Fibroblast of skin of left quadriceps (primary cell): Measurements from ENCODE around the gene ATRX.
"Not testable (repeated sequence)": the region's sequence is repeated elsewhere in the genome, so short reads cannot be mapped to it uniquely, and the experiment has no call there.

Experiments used
- DNase-seq, 2 experiments: peaks; one replicate each; pipeline ENCODE4 v3.0.0-alpha.2; 2013; ENCODE audit warnings: low read depth in 2 of 2

Gene ATRX, protein sequence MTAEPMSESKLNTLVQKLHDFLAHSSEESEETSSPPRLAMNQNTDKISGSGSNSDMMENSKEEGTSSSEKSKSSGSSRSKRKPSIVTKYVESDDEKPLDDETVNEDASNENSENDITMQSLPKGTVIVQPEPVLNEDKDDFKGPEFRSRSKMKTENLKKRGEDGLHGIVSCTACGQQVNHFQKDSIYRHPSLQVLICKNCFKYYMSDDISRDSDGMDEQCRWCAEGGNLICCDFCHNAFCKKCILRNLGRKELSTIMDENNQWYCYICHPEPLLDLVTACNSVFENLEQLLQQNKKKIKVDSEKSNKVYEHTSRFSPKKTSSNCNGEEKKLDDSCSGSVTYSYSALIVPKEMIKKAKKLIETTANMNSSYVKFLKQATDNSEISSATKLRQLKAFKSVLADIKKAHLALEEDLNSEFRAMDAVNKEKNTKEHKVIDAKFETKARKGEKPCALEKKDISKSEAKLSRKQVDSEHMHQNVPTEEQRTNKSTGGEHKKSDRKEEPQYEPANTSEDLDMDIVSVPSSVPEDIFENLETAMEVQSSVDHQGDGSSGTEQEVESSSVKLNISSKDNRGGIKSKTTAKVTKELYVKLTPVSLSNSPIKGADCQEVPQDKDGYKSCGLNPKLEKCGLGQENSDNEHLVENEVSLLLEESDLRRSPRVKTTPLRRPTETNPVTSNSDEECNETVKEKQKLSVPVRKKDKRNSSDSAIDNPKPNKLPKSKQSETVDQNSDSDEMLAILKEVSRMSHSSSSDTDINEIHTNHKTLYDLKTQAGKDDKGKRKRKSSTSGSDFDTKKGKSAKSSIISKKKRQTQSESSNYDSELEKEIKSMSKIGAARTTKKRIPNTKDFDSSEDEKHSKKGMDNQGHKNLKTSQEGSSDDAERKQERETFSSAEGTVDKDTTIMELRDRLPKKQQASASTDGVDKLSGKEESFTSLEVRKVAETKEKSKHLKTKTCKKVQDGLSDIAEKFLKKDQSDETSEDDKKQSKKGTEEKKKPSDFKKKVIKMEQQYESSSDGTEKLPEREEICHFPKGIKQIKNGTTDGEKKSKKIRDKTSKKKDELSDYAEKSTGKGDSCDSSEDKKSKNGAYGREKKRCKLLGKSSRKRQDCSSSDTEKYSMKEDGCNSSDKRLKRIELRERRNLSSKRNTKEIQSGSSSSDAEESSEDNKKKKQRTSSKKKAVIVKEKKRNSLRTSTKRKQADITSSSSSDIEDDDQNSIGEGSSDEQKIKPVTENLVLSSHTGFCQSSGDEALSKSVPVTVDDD (N-terminal part only)

DNA sequence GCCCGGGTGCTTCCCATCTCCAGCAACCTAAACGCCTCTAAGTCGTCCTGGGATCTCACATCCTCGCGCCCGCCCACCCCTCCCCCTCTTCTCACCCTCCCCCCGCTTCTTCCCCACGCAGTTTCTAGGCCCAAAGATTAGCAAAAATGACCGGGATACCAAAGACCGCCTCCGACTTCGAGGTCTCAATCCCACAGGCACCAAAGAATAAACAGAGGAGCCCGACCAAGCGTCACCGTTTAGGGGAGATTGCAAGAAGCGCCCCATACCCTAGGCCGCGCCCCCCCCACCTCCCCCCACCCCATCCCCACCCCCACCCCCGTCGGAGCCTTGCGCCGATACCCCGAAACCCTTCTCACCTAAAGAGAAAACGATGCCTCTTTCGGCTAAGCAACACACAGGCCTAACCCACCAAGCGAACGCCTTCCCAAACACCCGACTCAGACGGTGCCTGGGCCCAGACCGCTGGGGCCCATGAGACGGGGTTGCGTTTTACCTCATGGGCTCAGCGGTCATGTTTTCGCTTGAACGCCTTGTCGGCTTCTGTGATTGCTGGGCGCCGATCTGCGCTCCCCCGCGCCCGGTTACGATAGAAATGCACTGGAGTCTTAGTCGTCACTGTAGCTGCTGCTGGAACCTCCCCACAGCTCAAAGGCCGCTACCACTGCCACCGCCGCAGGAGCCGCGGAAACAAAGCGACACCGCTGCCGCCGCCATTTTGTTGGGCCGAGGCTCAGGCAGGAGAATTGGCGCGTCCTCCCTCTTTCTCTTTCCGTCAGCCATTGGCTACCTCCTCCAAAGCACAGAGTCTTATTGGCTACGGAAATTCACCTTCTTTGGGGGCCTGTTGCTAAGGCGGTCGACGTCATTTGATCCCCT lies at the start of gene ATRX:
TSS of gene ATRX (minus strand) at position 731 of the 879 bp plus-strand sequence. CDS start at position 516, 215 bp downstream.
- DNase-seq: peak; percentile 57 to 61

GRCh38 chrX:77831544-77831943 lies 45.5 kb upstream of the ATRX start:
- not testable (repeated sequence) for DNase-seq

DNA sequence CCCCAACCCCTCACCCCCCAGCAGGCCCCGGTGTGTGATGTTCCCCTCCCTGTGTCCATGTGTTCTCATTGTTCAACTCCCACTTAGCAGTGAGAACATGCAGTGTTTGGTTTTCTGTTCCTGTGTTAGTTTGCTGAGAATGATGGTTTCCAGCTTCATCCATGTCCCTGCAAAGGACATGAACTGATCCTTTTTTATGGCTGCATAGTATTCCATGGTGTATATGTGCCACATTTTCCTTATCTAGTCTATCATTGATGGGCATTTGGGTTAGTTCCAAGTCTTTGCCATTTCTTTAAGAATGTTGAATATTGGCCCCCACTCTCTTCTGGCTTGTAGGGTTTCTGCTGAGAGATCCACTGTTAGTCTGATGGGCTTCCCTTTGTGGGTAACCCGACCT lies 36.0 kb upstream of the ATRX start:
- not testable (repeated sequence) for DNase-seq

GRCh38 chrX:77820091-77820727 lies 34.2 kb upstream of the ATRX start:
- DNase-seq: no peak

DNA sequence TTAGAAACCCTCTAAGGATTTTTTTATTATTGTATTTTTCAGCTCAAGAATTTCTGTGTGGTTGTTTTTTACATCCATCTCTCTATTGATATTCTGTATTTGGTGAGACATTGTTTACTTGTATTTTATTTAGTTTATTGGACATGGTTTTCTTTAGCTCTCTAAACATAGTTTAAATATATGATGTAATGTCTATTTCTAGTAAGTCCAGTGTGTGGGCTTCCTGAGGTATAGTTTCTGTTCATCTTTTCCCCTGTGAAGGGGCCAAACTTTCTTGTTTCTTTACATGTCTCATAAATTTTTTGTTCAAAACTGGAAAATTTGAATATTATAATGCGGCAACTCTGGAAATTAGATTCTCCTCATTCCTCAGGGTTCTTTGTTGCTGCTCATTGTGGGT lies 28.2 kb upstream of the ATRX start:
- no peak for DNase-seq

GRCh38 chrX:77802201-77802600 lies 16.2 kb upstream of the ATRX start:
- no peak for DNase-seq

DNA sequence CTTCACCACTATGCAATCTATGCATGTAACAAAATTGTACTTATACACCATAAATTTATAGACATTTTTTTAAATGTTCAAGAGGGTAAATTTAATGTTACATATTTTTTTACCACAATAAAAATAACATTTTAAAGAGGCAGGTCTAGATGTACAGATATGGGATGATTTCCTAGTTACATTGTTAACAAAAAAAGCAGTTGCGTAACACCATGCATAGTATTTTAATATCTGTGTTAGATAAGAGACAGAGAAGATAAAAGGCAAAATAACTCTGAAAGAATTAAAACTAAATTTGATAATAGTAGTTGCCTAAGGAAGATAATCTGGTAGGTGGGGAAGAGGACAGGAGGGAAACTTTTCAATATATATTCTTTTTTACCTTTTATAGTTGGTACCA lies 9.1 kb upstream of the ATRX start:
- DNase-seq: no peak

DNA sequence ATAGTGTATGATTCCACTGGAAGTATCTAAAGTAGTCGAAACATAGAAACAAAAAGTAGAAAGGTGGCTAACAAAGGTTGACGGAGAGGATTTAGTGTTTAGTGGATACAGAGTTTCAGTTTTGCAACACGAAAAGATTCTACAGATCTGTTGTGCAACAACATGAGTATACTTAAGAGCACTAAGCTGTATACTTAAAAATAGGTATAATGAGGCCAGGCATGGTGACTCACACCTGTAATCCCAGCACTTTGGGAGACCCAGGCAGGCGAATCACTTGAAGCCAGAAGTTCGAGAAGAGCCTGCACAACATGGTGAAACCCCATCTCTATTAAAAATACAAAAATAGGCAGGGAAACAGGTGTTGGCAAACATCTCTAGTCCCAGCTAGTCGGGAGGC lies 7.9 kb upstream of the ATRX start:
- DNase-seq: no peak

DNA sequence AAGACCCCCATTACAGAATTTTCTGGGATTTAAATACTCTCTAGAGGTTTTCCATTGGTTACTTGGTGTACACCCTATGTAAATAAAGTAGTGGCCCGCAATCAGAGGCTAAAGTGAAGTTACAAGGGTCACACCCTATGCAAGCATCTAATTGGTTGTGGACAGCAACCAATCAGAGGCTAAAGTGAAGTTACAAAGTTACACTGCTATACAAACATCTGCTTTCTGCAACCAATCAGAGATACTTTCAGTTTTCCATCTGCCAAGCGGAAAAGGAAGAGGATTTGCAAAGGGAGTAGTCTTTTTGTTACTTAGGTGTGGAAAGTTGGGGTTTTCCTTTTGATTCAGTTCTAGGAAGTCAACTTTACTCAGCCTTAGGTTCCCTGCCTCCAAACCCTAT lies 2.0 kb upstream of the ATRX start:
- no peak for DNase-seq

GRCh38 chrX:77786365-77786680 lies 307 bp upstream of the ATRX start:
- DNase-seq: no peak

GRCh38 chrX:77779695-77780094 lies 6.3 kb downstream of the ATRX start:
- no peak for DNase-seq

DNA sequence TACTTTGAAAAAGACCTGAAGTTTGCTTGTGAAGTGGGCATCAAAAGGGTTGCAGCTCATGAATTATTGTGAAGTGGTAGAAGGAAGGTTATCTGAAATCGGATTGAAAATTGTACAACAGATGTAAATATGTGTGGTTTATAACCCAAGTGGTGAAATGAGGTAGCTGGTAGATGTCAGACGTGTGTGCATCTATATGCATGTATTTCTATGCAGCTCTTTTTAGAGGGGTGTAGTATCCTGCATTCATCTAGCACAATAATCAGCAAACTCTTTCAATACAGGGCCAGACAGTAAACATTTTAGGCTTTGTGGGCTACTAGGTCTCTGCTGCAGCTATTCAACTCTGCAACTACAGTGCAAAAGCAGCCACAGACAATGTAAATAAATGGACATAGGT lies 9.4 kb downstream of the ATRX start:
- no peak for DNase-seq

DNA sequence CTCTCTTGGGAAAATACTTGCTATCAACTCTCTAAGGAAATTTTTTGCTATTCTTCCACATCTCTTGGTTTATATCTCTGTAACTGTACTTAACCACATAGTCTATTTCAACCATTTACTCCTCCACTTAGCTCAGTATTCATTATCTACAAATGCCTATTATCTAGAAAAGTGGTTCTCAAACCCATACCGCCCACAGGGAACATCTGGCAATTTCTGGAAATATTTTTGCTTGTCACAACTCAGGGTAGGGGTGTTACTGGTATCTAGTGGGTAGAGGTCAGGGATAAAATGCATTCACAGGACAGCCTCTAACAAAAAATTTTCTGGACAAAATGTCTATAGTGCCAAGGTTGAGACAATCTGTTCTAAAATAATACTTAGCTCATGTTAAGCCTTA lies 14.4 kb downstream of the ATRX start:
- DNase-seq: no peak

DNA sequence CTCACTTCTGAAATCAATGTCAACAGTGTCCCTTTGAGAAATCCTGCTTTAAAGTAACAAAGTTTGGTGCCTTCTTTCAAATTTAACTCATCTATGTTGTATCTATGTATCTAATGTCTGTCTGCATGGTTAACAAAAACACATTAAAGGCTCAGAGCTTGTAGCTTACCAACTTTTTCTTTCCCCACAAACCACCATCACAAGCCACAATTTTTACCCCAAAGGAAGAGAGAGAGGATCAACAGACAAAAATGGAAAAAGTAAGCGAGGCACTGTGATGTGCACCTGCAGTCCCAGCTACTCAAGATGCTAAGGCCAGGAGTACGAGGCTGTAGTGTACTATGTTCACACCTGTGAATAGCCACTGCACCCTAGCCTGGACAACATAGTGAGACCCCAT lies 17.2 kb downstream of the ATRX start:
- no peak for DNase-seq

- not testable (repeated sequence) for DNase-seq
Observed at GRCh38 chrX:77766212-77766611, 19.8 kb downstream of the ATRX start.

DNA sequence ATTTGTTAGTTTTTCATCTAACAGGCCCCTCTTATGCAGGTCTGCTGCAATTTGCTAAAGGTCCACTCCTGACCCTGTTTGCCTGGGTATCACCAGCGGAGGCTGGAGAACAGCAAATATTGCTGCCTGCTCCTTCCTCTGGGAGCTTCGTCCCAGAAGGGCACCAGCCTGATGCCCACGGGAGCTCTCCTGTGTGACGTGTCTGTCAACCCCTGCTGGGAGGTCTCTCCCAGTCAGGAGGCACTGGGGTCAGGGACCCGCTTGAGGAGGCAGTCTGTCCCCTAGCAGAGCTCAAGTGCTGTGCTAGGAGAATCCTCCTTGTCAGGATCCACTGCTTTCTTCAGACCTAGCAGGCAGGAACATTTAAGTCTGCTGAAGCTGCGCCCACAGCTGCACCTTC lies 30.5 kb downstream of the ATRX start:
- DNase-seq: no peak

- DNase-seq: not testable (repeated sequence)
Observed at GRCh38 chrX:77753942-77754341, 32.1 kb downstream of the ATRX start.

DNA sequence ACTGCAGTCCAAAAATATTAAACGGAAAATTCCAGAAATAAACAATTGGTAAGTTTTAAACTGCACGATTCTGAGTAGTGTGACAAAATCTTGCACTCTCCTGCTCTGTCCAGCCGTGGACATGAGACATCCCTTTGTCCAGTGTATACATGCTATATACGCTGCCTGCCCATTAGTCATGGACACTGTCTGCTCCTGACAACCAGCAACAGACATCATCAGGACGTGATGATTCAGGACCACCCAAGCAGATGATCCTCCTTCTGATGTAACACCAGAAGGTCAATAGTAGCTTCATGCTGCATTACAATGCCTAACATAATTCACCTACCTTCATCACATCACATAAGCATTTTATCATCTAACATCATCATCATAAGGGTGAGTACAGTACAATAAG lies 36.3 kb downstream of the ATRX start:
- peak; percentile 7 to 8 for DNase-seq

DNA sequence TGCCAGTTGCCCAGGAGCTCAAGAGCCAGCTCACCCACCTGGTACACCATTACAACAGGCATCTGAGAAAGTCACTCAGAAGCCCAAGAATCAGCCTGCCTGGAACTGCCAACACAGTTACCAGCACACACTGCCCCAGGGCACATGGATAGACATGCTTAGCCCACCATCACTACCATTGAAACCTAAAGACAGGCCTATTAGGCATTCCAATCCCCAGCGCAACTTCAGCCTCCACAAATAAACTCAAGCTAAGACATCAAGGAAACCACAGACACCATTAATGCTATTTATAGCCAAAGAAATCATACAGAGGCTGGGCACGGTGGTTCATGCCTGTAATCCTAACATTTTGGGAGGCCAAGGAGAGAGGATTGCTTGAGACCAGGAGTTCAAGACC lies 42.3 kb downstream of the ATRX start:
- DNase-seq: no peak

GRCh38 chrX:77742788-77743476 lies 43.1 kb downstream of the ATRX start:
- DNase-seq: no peak
